ENCODE measurements around the gene YES1. TPM values are rescaled to one million over a fixed set of nuclear protein-coding genes. Genes with fewer than 3 reads are reported as not detected.

Gene YES1
- total and polyA plus RNA-seq, 2 of the 8 experiments (the other 6 are each of a cell fraction or from before 2014, with no cell fraction given), result 14.8 to 94.3 TPM

GRCh38 chr18:820591-821165, 8.6 kb upstream of the YES1 start:
- no peaks in the 10 kb centered on the region for H3K79me2 ChIP-seq (ENCODE audit: control insufficient read depth in 1 of 2, insufficient read depth in 2 of 2, low read length in 2 of 2)
- no peak overlapping the region for H2BK15ac ChIP-seq (ENCODE audit: low read length)
- no peaks in the 10 kb centered on the region for H3K9me3 ChIP-seq (ENCODE audit: insufficient read depth in 2 of 2, low read depth in 1 of 2, low read length in 1 of 2)
- H2BK20ac ChIP-seq (ENCODE audit: low read length), result no peak overlapping the region
- TF ChIP-seq SIN3A (conservative IDR thresholded peaks at IDR 0.05 in 1 of 2, IDR thresholded peaks at IDR 0.05 in 1 of 2; ENCODE audit: low read depth in 1 of 2, low read length in 2 of 2) (no peak), POLR2A (IDR thresholded peaks at IDR 0.05; ENCODE audit: control extremely low read depth in 1 of 2, low read depth in 2 of 2, low read length in 2 of 2) (no peak), FOSL1 (IDR thresholded peaks at IDR 0.05; ENCODE audit: insufficient read depth, low read depth, low read length) (no peak), TAF1 (IDR thresholded peaks at IDR 0.05; ENCODE audit: low read depth, low read length) (no peak), SP4 (IDR thresholded peaks at IDR 0.05; ENCODE audit: low read length) (no peak), RFX5 (IDR thresholded peaks at IDR 0.05; ENCODE audit: borderline replicate concordance, low read depth, low read length) (no peak), JUND (IDR thresholded peaks at IDR 0.05; ENCODE audit: low read length) (no peak)
- no peaks in the 10 kb centered on the region for H3K27me3 ChIP-seq (replicated peaks in 1 of 4; ENCODE audit: control insufficient read depth in 3 of 4, extremely low read depth in 1 of 4, insufficient read depth in 3 of 4, low read length in 3 of 4)
- no peaks in the 10 kb centered on the region for H3K36me3 ChIP-seq (ENCODE audit: control insufficient read depth in 2 of 4, insufficient read depth in 4 of 4, low read length in 3 of 4)
- no peak overlapping the region for H3K9ac ChIP-seq (replicated peaks in 1 of 4; ENCODE audit: extremely low read depth in 1 of 4, low read depth in 3 of 4, low read length in 3 of 4)
- no peak overlapping the region for H2BK120ac ChIP-seq (replicated peaks; ENCODE audit: low read depth, low read length)
- H3K56ac ChIP-seq (replicated peaks; ENCODE audit: insufficient read length, low read depth, low read length), result no peak overlapping the region
- WGBS, 2 experiments (ENCODE audit: extremely low coverage in 1 of 2, insufficient coverage in 1 of 2, insufficient read length in 1 of 2, insufficient replicate concordance in 2 of 2, low coverage in 1 of 2, low lambda C conversion rate in 2 of 2, missing lambda C conversion rate in 1 of 2), result 86% methylated on average over 4 of the region's 4 CpGs; no CpG with 5 or more reads in 1 of the 2 experiments
- FAIRE-seq, result no peak
- H3K4me2 ChIP-seq (ENCODE audit: insufficient read depth in 1 of 2, low read depth in 2 of 2, low read length in 2 of 2), result no peak overlapping the region
- no peak overlapping the region for H3K18ac ChIP-seq (ENCODE audit: extremely low read depth, low read length)
- H3K23ac ChIP-seq (ENCODE audit: insufficient read length), result no peak overlapping the region
- no peak overlapping the region for H2AFZ ChIP-seq (ENCODE audit: low read length)
- no peak overlapping the region for H4K5ac ChIP-seq (ENCODE audit: insufficient read length, low read depth, low read length)
- no peak overlapping the region for H4K91ac ChIP-seq (replicated peaks; ENCODE audit: insufficient read length, low read length)
- H3K4me3 ChIP-seq (ENCODE audit: extremely low read depth in 1 of 4, insufficient read depth in 2 of 4, low read depth in 3 of 4, low read length in 4 of 4), result no peak overlapping the region
- no peak for DNase-seq (ENCODE audit: low read depth in 1 of 2, low spot score in 2 of 2)
- ChIA-PET POLR2A (ENCODE audit: partially characterized antibody) (no interaction called here), CTCF (ENCODE audit: partially characterized antibody) (interaction anchor here (1.1 to 10.4 kb wide), 2 partner anchors 11 to 133 kb away, joined by 3 to 106 read pairs; no protein-coding TSS in a partner anchor)
- no peaks in the 10 kb centered on the region for H3K4me1 ChIP-seq (replicated peaks in 1 of 4; ENCODE audit: control insufficient read depth in 3 of 4, insufficient read depth in 4 of 4, low read length in 3 of 4)
- no peak overlapping the region for H2BK12ac ChIP-seq (ENCODE audit: low read depth, low read length)
- H3K23me2 ChIP-seq (ENCODE audit: low read depth, low read length), result no peaks in the 10 kb centered on the region
- no peak overlapping the region for H3K14ac ChIP-seq (ENCODE audit: insufficient read length)
- H3K27ac ChIP-seq (ENCODE audit: low read depth, low read length), result no peak overlapping the region
- no peak overlapping the region for H4K8ac ChIP-seq (ENCODE audit: extremely low read depth, insufficient read depth, low read length)
- H4K20me1 ChIP-seq (replicated peaks in 1 of 2; ENCODE audit: control insufficient read depth in 1 of 2, insufficient read depth in 2 of 2, low read length in 2 of 2), result no peaks in the 10 kb centered on the region
- H2BK5ac ChIP-seq (ENCODE audit: low read depth, low read length), result no peak overlapping the region
- no peak overlapping the region for H3K4ac ChIP-seq (replicated peaks; ENCODE audit: insufficient read length, low read depth, low read length)
- H3K79me1 ChIP-seq (ENCODE audit: low read depth, low read length), result no peaks in the 10 kb centered on the region
- H2AK5ac ChIP-seq (ENCODE audit: low read depth, low read length), result no peak overlapping the region
